ENCODE results near the gene PKN2. TPM values are rescaled to one million over a fixed set of nuclear protein-coding genes. Genes with fewer than 3 reads are reported as not detected.

PKN2 gene
- total and polyA plus RNA-seq, 2 of the 4 experiments (the other 2 are of a cell fraction), result 12.7 to 22.2 TPM

- Histone ChIP-seq H3K4ac (ENCODE audit: low read depth, low read length) (no peak overlapping the region), H3K18ac (ENCODE audit: low read depth, low read length) (no peak overlapping the region), H4K91ac (ENCODE audit: insufficient read depth, low read depth, low read length) (no peak overlapping the region), H3K79me1 (ENCODE audit: low read depth in 1 of 2, low read length in 2 of 2) (no peaks in the 10 kb centered on the region), H3K23ac (ENCODE audit: low read depth, low read length) (no peak overlapping the region; the same call in 1 of the 2 replicates), H4K8ac (ENCODE audit: low read depth in 2 of 2, low read length in 2 of 2) (no peak overlapping the region), H4K20me1 (ENCODE audit: insufficient read depth, low read length) (no peaks in the 10 kb centered on the region), H3K27ac (ENCODE audit: insufficient read depth, low read length) (no peak overlapping the region), H3K4me1 (ENCODE audit: control insufficient read depth, insufficient read depth, low read length) (no peaks in the 10 kb centered on the region), H2BK20ac (ENCODE audit: low read depth, low read length) (no peak overlapping the region), H2AK5ac (ENCODE audit: low read depth, low read length) (no peak overlapping the region), H3K9ac (ENCODE audit: low read depth, low read length) (no peak overlapping the region), H4K5ac (ENCODE audit: low read depth, low read length) (no peak overlapping the region), H2AK9ac (replicated peaks; ENCODE audit: low read depth, low read length, poor library complexity) (no peak overlapping the region), H3K27me3 (ENCODE audit: control insufficient read depth, insufficient read depth, low read length) (no peaks in the 10 kb centered on the region), H3K4me3 (ENCODE audit: insufficient read depth, low read depth, low read length) (no peak overlapping the region), H2AFZ (replicated peaks; ENCODE audit: low read length, poor library complexity) (no peak overlapping the region), H3K9me3 (ENCODE audit: control insufficient read depth, insufficient read depth, low read length) (no peaks in the 10 kb centered on the region), H3K56ac (ENCODE audit: extremely low read depth, insufficient read depth, low read length) (no peak overlapping the region), H2BK5ac (ENCODE audit: low read depth, low read length, poor library complexity, severe bottlenecking) (no peak overlapping the region), H3K36me3 (ENCODE audit: control insufficient read depth, insufficient read depth, low read length) (peaks cover 6% of the 10 kb centered on the region), H2BK15ac (ENCODE audit: low read depth, low read length) (no peak overlapping the region), H3K9me1 (ENCODE audit: insufficient read depth, low read length) (no peaks in the 10 kb centered on the region; the same call in 1 of the 2 replicates), H3K4me2 (ENCODE audit: low read depth, low read length) (no peak overlapping the region), H2BK120ac (ENCODE audit: low read depth, low read length) (no peak overlapping the region), H3K14ac (replicated peaks; ENCODE audit: low read depth, low read length) (no peak overlapping the region; the same call in 1 of the 2 replicates)
- intact Hi-C loops (cut with micrococcal nuclease) (no loop called here), in situ Hi-C loops (cut with MboI; ENCODE audit: low sequenced_read_pairs) (no loop called here), dilution Hi-C loops (cut with HindIII; ENCODE audit: low sequenced_read_pairs, unreplicated experiment) (no loop called here)
- ATAC-seq (ENCODE audit: low read depth), result no peak
- TF ChIP-seq RCOR1 (IDR thresholded peaks at IDR 0.05; ENCODE audit: insufficient replicate concordance, low read length), result no peak
- TF ChIP-seq CTCF (conservative IDR thresholded peaks at IDR 0.05; ENCODE audit: low read depth, low read length), result no peak
- TF ChIP-seq RAD21 (IDR thresholded peaks at IDR 0.05; ENCODE audit: low read length), result no peak
- no peak for TF ChIP-seq FOS (IDR thresholded peaks at IDR 0.05; ENCODE audit: low read depth, low read length)
- no peak for TF ChIP-seq POLR2A (IDR thresholded peaks at IDR 0.05; ENCODE audit: low read depth, low read length)
- TF ChIP-seq MAZ (IDR thresholded peaks at IDR 0.05; ENCODE audit: borderline replicate concordance, low read depth, low read length), result no peak
- TF ChIP-seq SMC3 (IDR thresholded peaks at IDR 0.05; ENCODE audit: low read depth, low read length), result no peak
- no peak for TF ChIP-seq CEBPB (IDR thresholded peaks at IDR 0.05; ENCODE audit: low read depth, low read length)
- no peak for TF ChIP-seq RFX5 (IDR thresholded peaks at IDR 0.05; ENCODE audit: low read depth, low read length)
- no peak for TF ChIP-seq ELK1 (IDR thresholded peaks at IDR 0.05; ENCODE audit: borderline replicate concordance, low read depth, low read length)
- no peak for TF ChIP-seq USF2 (IDR thresholded peaks at IDR 0.05; ENCODE audit: low read depth, low read length)
- no peak for TF ChIP-seq BHLHE40 (IDR thresholded peaks at IDR 0.05; ENCODE audit: low read depth, low read length)
- no peak for TF ChIP-seq MXI1 (IDR thresholded peaks at IDR 0.05; ENCODE audit: borderline replicate concordance, low read depth, low read length)
- TF ChIP-seq NFE2L2 (IDR thresholded peaks at IDR 0.05; ENCODE audit: low read depth, low read length), result no peak
- no TSS peak for BruUV-seq (replicated peaks)
- WGBS, 2 experiments (ENCODE audit: extremely low coverage in 2 of 2, insufficient read length in 1 of 2), result no CpG with 5 or more reads among the region's 1 CpG
- POLR2A ChIA-PET (ENCODE audit: unreplicated experiment), result no interaction called here
- CTCF ChIA-PET, result no interaction called here
- no peak for DNase-seq
Observed at GRCh38 chr1:88847643-88848042, 163.6 kb downstream of the PKN2 start.
